WI38 (cell line): Measurements from ENCODE around the gene SBK3.

ENCODE experiments used
- H3K4me3 ChIP-seq: 2 replicates; pipeline ENCODE4 v1.5.1; 2011; ENCODE audit warnings: low read depth, mild to moderate bottlenecking, control low read depth, low read length
- TF ChIP-seq, protein P1 (sequence below): IDR thresholded peaks from 2 replicates; pipeline ENCODE4 v1.5.1; 2012; ENCODE audit warnings: low read depth, mild to moderate bottlenecking, control low read depth, low read length

Gene SBK3

DNA sequence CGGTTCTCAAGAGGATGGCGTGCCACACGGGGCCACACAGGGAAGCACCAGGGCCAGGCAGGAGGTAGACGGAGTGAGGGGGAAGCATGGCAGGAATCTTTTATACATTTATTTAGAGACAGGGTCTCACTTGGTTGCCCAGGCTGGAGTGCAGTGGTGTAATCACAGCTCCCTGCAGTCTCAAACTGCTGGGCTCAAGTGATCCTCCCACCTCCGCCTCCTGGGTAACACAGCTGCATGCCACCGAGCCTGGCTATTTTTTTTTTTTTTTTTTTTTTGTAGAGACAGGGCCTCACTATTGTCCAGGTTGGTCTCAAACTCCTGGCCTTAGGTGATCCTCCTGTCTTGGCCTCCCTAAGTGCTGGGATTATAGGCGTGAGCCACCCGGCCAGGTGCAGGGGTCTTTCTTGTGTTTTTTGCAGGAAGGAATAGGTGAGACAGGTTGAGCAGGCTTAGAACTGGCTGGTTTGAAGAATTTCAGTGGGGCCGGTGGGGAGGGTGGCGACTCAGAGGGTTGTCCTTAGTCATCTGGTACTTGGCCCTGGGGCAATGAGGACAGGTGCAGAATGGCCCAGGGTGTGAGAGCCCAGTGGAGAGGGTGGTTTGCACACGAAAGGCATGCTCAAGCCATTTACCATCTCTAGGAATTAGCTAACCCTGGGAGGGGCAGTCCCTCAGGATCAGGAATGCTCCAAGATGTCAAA is 49.5 kb downstream of the SBK3 start:
- H3K4me3 ChIP-seq: no peak overlapping the region
- TF ChIP-seq, protein P1, sequence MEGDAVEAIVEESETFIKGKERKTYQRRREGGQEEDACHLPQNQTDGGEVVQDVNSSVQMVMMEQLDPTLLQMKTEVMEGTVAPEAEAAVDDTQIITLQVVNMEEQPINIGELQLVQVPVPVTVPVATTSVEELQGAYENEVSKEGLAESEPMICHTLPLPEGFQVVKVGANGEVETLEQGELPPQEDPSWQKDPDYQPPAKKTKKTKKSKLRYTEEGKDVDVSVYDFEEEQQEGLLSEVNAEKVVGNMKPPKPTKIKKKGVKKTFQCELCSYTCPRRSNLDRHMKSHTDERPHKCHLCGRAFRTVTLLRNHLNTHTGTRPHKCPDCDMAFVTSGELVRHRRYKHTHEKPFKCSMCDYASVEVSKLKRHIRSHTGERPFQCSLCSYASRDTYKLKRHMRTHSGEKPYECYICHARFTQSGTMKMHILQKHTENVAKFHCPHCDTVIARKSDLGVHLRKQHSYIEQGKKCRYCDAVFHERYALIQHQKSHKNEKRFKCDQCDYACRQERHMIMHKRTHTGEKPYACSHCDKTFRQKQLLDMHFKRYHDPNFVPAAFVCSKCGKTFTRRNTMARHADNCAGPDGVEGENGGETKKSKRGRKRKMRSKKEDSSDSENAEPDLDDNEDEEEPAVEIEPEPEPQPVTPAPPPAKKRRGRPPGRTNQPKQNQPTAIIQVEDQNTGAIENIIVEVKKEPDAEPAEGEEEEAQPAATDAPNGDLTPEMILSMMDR: no peak

DNA sequence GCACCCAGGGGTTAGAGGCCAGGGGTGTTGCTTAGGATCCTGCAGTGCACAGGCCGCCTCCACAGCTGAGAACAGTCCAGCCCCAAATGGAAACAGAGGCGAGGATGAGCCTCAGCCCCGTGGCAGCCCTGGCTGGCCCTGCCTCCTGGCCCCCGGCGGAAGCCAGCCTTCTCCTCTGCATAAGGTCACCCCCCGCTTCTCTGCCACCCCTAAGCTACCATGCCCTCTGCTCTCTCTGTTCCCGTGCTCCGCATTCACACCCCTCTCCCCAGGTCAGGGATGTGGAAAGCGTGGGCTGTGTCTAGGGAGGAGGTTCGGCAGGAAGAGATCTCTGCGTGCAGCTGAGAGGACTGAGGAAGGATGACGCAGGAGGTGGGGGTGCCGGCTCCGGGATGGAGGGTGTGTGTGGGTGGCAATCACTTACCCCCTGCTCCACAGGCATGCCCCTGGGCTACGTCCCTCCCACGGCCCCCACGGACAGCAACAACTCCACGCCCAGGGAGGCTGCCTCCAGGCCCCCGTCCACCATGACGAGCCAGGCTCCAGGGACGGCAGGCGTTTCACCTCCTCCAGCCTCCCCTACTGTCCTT is 51.1 kb downstream of the SBK3 start:
- TF ChIP-seq, protein P1: no peak
- peak overlapping the region; percentile 28 for H3K4me3 ChIP-seq

DNA sequence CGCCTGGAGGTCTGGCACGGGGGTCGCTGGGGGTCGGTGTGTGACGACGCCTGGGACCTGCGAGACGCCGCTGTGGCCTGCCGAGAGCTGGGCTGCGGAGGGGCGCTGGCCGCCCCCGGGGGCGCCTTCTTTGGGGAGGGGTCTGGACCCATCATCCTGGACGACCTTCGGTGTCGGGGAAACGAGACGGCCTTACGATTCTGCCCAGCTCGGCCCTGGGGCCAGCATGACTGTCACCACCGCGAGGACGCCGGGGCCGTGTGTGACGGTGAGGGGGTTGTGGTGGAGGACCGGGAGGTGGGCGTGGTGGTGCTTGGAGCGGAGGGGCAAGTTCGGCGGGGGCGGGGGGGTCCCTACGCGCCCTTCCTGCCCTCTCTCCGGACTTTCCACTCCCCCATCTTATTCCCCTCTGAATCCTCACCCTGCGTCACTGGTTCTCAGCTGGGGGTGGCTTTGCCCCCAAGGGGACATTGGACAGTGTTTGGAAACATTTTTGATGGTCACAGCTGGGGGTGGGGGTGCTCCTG is 51.6 kb downstream of the SBK3 start:
- peak overlapping the region; percentile 28 for H3K4me3 ChIP-seq
- TF ChIP-seq, protein P1: no peak

DNA sequence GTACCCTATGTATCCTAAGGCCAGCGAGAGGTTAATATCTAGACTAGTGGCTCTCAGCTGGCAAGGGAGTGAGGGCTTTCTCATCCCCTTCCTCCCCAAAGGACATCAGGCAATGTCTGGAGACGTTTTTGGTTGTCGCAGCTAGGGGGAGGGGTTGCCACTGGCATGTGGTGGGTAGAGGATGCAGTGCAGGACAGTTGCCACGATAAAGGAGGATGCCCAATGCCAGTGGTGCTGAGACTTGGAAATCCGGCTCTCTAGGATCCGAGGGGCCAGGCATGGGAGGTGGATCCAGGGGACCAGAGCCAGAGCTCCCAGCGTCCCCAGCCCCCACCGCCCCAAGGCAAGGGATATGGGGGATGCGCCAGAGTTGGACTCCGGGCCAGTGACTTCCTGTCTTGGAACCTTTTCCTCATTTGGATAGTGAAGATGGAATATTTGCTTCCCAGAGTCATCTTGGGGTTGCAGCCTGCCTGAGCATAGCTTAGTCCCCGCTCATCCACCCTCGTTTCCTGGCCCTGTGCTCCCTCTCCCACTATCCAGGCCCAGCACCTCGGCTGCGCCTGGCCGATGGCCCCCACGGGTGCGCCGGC is 52.2 kb downstream of the SBK3 start:
- TF ChIP-seq, protein P1: no peak
- H3K4me3 ChIP-seq: peak overlapping the region; percentile 17; the same call in 1 of the 2 replicates

DNA sequence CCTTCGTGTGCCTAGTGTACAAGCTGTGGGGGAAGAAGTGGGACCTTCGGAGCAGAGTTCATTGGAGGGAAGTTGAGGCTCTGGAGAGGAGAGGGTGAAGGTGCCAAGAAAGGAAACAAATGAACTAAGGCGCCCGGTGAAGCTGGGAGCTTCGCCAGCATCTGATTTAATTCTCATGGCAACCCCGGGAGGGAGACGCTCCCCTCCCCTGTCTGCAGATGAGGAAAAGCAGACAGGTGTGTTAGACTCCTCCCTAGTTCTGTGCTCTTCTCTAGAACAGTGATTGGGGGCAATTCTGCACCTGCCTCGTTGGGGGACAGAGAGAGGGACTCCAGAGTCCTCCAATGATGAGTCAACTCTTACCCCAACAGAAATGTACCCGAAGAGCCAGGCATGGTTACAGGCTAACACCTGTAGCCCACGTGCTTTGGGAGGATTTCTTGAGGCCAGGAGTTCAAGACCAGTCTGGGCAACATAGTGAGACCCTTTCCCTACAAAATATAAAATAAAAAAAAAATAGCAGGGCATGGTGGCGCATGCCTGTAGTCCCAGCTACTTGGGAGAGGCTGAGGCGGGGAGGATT is 52.9 kb downstream of the SBK3 start:
- no peak overlapping the region for H3K4me3 ChIP-seq
- TF ChIP-seq, protein P1: no peak

DNA sequence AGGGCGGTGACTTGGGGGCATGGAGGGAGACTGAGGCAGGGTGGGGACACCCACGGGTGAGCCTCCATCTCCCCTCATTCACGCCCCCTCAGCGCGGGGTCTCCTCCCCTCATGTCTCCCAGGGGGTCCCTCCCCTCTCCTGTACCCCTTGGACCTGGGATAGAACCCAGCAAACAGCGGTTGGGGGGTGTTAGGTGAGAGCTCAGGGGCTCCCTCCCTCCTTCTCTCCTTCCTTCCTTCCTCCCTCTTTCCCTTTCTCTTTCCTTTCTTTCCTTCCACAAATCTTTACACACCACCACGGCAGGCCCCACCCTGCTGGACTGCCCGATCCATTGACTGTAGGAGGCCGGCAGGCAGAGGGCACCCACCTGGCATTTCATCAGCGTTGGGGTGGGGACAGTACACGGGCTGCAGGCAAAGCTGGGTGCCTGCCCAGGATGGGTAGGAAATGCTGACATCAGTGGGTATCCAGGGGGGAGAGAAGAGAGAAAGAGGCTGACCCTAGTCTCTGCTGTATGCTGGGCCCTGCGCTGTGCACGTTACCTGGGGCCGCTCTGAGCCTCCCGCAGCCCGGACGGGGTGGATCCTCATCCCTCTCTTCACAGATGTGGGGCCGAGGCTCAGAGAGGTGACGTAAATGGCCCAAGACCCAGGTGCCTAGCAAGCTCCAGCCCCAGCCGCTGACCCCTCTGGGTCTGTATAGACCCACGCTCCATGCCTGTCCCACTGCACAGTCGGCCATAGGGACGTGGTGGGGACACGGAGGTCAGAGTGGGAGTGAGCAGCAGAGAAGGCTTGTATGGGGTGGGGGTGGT is 53.6 kb downstream of the SBK3 start:
- no peak overlapping the region for H3K4me3 ChIP-seq
- TF ChIP-seq, protein P1: no peak
